Endodermal cell (in vitro differentiated cells): ENCODE measurements around the gene CUL3. TPM values are rescaled to one million over a fixed set of nuclear protein-coding genes. Genes with fewer than 3 reads are reported as not detected.
"Not testable (repeated sequence)": the region's sequence is repeated elsewhere in the genome, so short reads cannot be mapped to it uniquely, and the experiment has no call there.

ENCODE experiments used
- DNase-seq: peaks from one replicate; pipeline ENCODE4 v3.0.0-alpha.2; 2017
- H3K27ac ChIP-seq: 2 replicates; pipeline ENCODE4 v1.5.1; 2013; ENCODE audit warnings: mild to moderate bottlenecking, low read depth, low read length, moderate library complexity
- H3K27me3 ChIP-seq: 2 replicates; pipeline ENCODE4 v1.6.1; 2013; ENCODE audit warnings: mild to moderate bottlenecking, low read length, moderate library complexity; ENCODE audit not compliant: insufficient read depth, control insufficient read depth, poor library complexity, severe bottlenecking
- H3K36me3 ChIP-seq: 2 replicates; pipeline ENCODE4 v1.7.0; 2013; ENCODE audit warnings: mild to moderate bottlenecking, low read length, moderate library complexity; ENCODE audit not compliant: control insufficient read depth, insufficient read depth
- H3K4me1 ChIP-seq: one replicate; pipeline ENCODE4 v1.7.0; 2013; ENCODE audit warnings: low read length; ENCODE audit not compliant: control insufficient read depth, insufficient read depth
- H3K4me3 ChIP-seq: 2 replicates; pipeline ENCODE4 v1.5.1; 2013; ENCODE audit warnings: mild to moderate bottlenecking, low read length, moderate library complexity
- H3K9ac ChIP-seq: 2 replicates; pipeline ENCODE4 v1.6.1; 2013; ENCODE audit warnings: mild to moderate bottlenecking, low read length, moderate library complexity; ENCODE audit not compliant: poor library complexity, severe bottlenecking; ENCODE audit errors: extremely low read depth
- H3K9me3 ChIP-seq: 2 replicates; pipeline ENCODE4 v1.6.1; 2013; ENCODE audit warnings: mild to moderate bottlenecking, low read length, moderate library complexity; ENCODE audit not compliant: control insufficient read depth
- H3K27ac Mint-ChIP-seq: 2 replicates; pipeline ENCODE4 v1.8.0; 2020; ENCODE audit warnings: mixed read lengths
- H3K27me3 Mint-ChIP-seq: 2 replicates; pipeline ENCODE4 v1.8.0; 2021; ENCODE audit warnings: mild to moderate bottlenecking, mixed read lengths; ENCODE audit not compliant: insufficient read depth
- H3K36me3 Mint-ChIP-seq: 2 replicates; pipeline ENCODE4 v1.8.0; 2020; ENCODE audit warnings: low read depth, mixed read lengths
- H3K4me1 Mint-ChIP-seq: 2 replicates; pipeline ENCODE4 v1.8.0; 2020; ENCODE audit warnings: mixed read lengths
- H3K4me3 Mint-ChIP-seq: 2 replicates; pipeline ENCODE4 v1.8.0; 2020; ENCODE audit warnings: mild to moderate bottlenecking, moderate library complexity, mixed read lengths
- H3K9me3 Mint-ChIP-seq: 2 replicates; pipeline ENCODE4 v1.8.0; 2020; ENCODE audit warnings: mild to moderate bottlenecking, mixed read lengths
- CTCF ChIP-seq: fragments of 200-600 bp; sonication (generic); conservative IDR thresholded peaks from 2 replicates; pipeline ENCODE4 v1.5.0; 2021; ENCODE audit warnings: antibody characterized with exemption, mild to moderate bottlenecking
- WGBS, 2 experiments: methylation state at CpG; one replicate each; pipeline versions ENCODE4 v1.1.5 to v1.1.7; 2013; ENCODE audit warnings: missing lambda C conversion rate in 2 of 2, mixed read lengths in 1 of 2; ENCODE audit not compliant: insufficient coverage in 1 of 2, insufficient read length in 1 of 2; 5-methylcytosine and 5-hydroxymethylcytosine counted together
- total RNA-seq, 2 donors: library from RNA; stranded (reverse); fragmentation: NEBNext Ultra II Directional in 1 of 2; extraction: Animal tissue kit (Norgen Biotek cat#: 25700) in 1 of 2; gene quantifications; 2 replicates in 1 of 2; 3 replicates in 1 of 2; pipeline ENCODE4 v1.2.1, GENCODE V29; 2021

CUL3 gene
- total RNA-seq, 2 donors from 2014 or later, result 78.4 to 89.9 TPM

GRCh38 chr2:224611938-224612337 is 26.8 kb upstream of the CUL3 start:
- 50 to 71% methylated on average over 2 to 3 of the region's 3 CpGs for WGBS, 2 experiments
- Mint-ChIP-seq H3K9me3 (no peaks in the 10 kb centered on the region), H3K36me3 (no peaks in the 10 kb centered on the region), H3K27me3 (no peaks in the 10 kb centered on the region), H3K4me3 (no peak overlapping the region), H3K4me1 (no peaks in the 10 kb centered on the region), H3K27ac (no peak overlapping the region)
- H3K4me1 ChIP-seq, result no peaks in the 10 kb centered on the region
- H3K9me3 ChIP-seq, result no peaks in the 10 kb centered on the region
- TF ChIP-seq CTCF, result peak; percentile 37
- DNase-seq, result no peak
- H3K27me3 ChIP-seq, result no peaks in the 10 kb centered on the region
- no peak overlapping the region for H3K9ac ChIP-seq
- no peak overlapping the region for H3K27ac ChIP-seq
- H3K4me3 ChIP-seq, result no peak overlapping the region
- no peaks in the 10 kb centered on the region for H3K36me3 ChIP-seq

DNA sequence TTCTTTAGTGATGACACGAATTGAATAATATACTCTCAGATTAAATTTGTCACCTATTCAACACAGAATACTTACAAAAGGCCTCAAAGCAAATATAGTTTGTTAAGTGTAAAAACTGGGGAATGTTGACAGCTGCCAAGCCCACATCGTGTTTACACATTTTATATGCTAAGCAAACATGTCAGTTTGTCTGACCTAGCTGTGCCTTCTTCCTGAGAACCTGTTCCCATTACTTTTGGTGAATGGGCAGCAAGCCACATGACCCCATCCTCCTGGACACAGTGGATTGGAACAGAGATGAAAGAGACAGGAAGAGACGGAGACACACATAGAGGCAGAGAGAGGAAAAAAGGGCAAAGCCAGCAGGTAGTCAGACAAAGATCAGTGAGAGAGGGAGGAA is 22.9 kb upstream of the CUL3 start:
- Mint-ChIP-seq H3K4me3 (no peak overlapping the region), H3K27ac (no peak overlapping the region), H3K4me1 (no peaks in the 10 kb centered on the region), H3K36me3 (no peaks in the 10 kb centered on the region), H3K27me3 (no peaks in the 10 kb centered on the region), H3K9me3 (peaks cover 7% of the 10 kb centered on the region)
- no peak overlapping the region for H3K4me3 ChIP-seq
- no peaks in the 10 kb centered on the region for H3K36me3 ChIP-seq
- no peak for DNase-seq
- no peaks in the 10 kb centered on the region for H3K27me3 ChIP-seq
- no peak overlapping the region for H3K27ac ChIP-seq
- H3K9me3 ChIP-seq, result no peaks in the 10 kb centered on the region
- H3K9ac ChIP-seq, result no peak overlapping the region
- H3K4me1 ChIP-seq, result no peaks in the 10 kb centered on the region
- 91 to 100% methylated on average over 1 to 2 of the region's 3 CpGs for WGBS, 2 experiments
- no peak for TF ChIP-seq CTCF

DNA sequence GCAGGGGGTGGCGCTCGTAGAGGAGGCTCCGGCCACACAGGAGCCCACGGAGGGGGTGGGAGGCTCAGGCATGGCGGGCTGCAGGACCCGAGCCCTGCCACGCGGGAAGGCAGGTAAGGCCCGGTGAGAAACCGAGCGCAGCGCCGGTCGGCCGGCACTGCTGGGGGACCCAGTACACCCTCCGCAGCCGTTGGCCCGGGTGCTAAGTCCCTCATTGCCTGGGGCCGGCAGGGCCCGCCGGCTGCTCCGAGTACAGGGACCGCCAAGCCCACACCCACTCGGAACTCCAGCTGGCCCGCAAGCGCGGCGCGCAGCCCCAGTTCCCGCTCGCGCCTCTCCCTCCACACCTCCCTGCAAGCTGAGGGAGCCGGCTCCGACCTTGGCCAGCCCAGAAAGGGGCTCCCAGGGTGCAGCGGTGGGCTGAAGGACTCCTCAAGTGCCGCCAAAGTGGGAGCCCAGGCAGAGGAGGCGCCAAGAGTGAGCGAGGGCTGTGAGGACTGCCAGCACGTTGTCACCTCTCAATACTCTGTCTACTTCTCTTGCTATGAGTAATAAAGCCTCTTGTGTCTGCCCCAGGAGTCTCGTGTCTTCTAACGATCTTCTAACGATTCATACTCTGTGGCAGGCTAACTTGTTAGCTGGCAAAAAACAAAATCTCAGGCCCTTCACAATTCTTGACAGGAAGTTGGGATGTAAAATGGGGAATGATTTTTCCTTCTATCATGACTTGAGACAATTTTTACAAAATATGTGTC is 18.8 kb upstream of the CUL3 start:
- H3K4me1 Mint-ChIP-seq, H3K27ac Mint-ChIP-seq, H3K27me3 Mint-ChIP-seq, H3K4me1 ChIP-seq, H3K4me3 Mint-ChIP-seq, H3K4me3 ChIP-seq, H3K36me3 Mint-ChIP-seq, H3K27me3 ChIP-seq, DNase-seq, H3K9me3 ChIP-seq, H3K36me3 ChIP-seq, H3K9ac ChIP-seq, H3K27ac ChIP-seq: not testable (repeated sequence)
- 95 to 96% methylated on average over 16 to 40 of the region's 42 CpGs for WGBS, 2 experiments
- H3K9me3 Mint-ChIP-seq, result peaks cover 14% of the 10 kb centered on the region

DNA sequence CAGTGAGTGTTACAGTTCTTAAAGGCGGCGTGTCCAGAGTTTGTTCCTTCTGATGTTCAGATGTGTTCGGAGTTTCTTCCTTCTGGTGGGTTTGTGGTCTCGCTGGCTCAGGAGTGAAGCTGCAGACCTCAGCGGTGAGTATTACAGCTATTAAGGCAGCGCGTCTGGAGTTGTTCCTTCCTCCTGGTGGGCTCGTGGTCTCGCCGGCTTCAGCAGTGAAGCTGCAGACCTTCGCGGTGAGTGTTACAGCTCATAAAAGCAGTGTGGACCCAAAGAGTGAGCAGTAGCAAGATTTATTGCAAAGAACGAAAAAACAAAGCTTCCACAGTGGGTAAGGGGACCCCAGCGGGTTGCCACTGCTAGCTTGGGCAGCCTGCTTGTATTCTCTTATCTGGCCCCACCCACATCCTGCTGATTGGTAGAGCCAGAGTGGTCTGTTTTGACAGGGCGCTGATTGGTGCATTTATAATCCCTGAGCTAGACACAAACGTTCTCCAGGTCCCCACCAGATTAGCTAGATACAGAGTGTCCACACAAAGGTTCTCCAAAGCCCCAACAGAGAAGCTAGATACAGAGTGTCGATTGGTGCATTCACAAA is 17.7 kb upstream of the CUL3 start:
- not testable (repeated sequence) for H3K36me3 Mint-ChIP-seq, H3K27ac ChIP-seq, H3K9me3 ChIP-seq, H3K4me3 Mint-ChIP-seq, H3K4me3 ChIP-seq, H3K4me1 ChIP-seq, H3K27me3 Mint-ChIP-seq, H3K9ac ChIP-seq, H3K27ac Mint-ChIP-seq, H3K27me3 ChIP-seq, H3K36me3 ChIP-seq, DNase-seq, H3K4me1 Mint-ChIP-seq
- WGBS, 2 experiments, result 91 to 94% methylated on average over 8 to 17 of the region's 17 CpGs
- peaks cover 14% of the 10 kb centered on the region for H3K9me3 Mint-ChIP-seq
